Skeletal muscle cell (primary cell): ENCODE measurements around the gene ABLIM3.
"Not testable (repeated sequence)": the region's sequence is repeated elsewhere in the genome, so short reads cannot be mapped to it uniquely, and the experiment has no call there.

ENCODE experiments used
- DNase-seq: peaks from one replicate; pipeline ENCODE4 v3.0.0-alpha.2; 2010; ENCODE audit warnings: low read depth
- H3K4me3 ChIP-seq: 2 replicates; pipeline ENCODE4 v1.5.1; 2011; ENCODE audit warnings: low read depth, mild to moderate bottlenecking, control low read depth, low read length, moderate library complexity

ABLIM3 gene

GRCh38 chr5:149177339-149177843, 36.1 kb downstream of the ABLIM3 start:
- no peak for DNase-seq
- no peak overlapping the region for H3K4me3 ChIP-seq

- DNase-seq: no peak
- no peak overlapping the region for H3K4me3 ChIP-seq
These were observed 36.7 kb downstream of the ABLIM3 start for GRCh38 chr5:149177911-149178565.

- DNase-seq: no peak
- H3K4me3 ChIP-seq: no peak overlapping the region
These were observed 40.4 kb downstream of the ABLIM3 start for GRCh38 chr5:149181732-149182131.

DNA sequence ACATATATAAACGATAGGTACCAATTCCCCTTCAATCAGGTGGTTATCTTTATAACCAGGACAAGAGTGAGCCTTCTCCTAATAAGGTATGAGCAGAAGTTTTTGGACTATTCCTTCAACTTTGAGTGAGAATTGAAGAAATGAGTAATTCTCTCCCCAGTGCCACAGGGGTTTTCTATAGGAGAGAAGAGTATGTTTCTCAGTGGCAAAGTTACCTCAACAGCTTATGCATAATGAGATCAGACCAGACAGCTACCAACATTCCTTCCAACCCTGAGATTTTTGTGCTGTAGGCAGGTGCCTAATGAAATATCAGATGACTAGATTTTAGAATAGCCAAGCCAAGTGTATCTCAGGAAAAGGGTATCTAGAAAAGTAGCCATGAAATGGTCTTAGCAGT, 40.9 kb downstream of the ABLIM3 start:
- H3K4me3 ChIP-seq: no peak overlapping the region

DNA sequence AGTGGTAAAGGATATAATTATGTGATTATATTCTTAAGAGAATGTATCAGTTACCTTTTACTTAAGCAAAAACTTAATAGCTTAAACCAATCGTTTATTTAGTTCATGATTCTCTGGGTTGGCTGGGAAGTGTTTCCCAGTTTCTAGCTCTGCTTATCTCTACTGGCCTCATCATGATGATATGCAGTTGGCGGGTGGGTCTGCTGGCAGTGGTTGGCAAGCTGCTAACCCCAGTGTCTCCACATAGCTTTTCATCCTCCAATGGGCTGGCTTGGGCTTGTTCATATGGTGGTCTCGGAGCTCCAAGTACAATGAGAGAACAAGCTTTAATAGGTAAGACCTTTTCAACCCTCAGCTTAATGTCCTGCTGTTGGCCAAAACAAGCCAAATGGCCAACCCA, 43.8 kb downstream of the ABLIM3 start:
- DNase-seq: no peak
- no peak overlapping the region for H3K4me3 ChIP-seq

More for the DNA sequence above, 40.9 kb downstream of the ABLIM3 start:
- DNase-seq: no peak

- H3K4me3 ChIP-seq: no peak overlapping the region
- DNase-seq: no peak
These were observed 45.2 kb downstream of the ABLIM3 start for GRCh38 chr5:149186506-149186905.

- DNase-seq, H3K4me3 ChIP-seq: not testable (repeated sequence)
These were observed 46.3 kb downstream of the ABLIM3 start for GRCh38 chr5:149187617-149188016.

GRCh38 chr5:149188383-149188782, 47.1 kb downstream of the ABLIM3 start:
- DNase-seq: no peak
- no peak overlapping the region for H3K4me3 ChIP-seq

GRCh38 chr5:149195337-149195887, 54.1 kb downstream of the ABLIM3 start:
- no peak overlapping the region for H3K4me3 ChIP-seq
- no peak for DNase-seq

DNA sequence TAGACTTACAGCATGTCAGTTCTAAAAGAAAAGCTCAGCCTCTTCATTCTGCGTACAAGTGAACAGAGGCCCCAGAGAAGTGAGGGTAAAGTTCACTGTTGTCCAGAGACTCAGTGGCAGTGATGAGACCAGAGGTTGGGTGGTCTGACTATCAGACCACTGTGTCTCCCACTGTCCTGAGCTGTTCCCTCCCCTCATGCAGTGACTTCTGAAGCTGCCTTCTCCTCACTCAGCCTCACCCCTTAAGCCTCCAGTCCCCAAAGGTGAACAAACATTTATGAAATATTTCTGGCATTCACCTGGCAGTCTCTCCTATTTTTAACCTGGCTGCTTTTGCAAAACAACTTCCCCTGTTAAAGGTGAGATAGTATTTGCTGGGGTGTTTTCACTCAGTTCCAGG, 54.7 kb downstream of the ABLIM3 start:
- no peak for DNase-seq
- no peak overlapping the region for H3K4me3 ChIP-seq

GRCh38 chr5:149198148-149198547, 56.9 kb downstream of the ABLIM3 start:
- DNase-seq: no peak
- no peak overlapping the region for H3K4me3 ChIP-seq

GRCh38 chr5:149200355-149200754, 59.1 kb downstream of the ABLIM3 start:
- no peak overlapping the region for H3K4me3 ChIP-seq
- no peak for DNase-seq

DNA sequence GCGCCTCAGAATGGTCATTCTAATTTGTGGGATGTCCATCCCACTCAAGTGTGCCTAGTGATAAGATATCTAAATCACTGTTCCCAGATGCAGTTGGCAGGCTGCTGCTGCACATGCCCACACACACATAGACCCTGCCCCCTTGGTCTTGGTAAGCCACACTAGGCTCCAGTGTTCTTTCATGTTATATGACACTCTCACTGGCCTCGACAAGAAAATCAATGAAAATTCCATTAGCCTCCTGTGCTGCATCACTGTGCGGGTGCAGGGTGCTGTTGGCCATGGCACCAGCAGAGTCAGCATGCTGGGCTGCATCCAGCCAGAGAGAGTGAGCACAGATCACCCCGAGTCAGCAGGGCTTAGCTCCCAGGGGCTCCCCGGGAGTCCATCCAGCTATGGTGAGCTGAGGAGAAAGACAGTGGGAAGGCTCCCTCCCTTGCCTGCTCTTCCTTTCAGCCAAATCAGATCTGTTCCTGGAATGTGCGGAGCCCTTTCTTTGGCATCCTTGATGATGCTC, 59.9 kb downstream of the ABLIM3 start:
- DNase-seq: no peak
- no peak overlapping the region for H3K4me3 ChIP-seq

GRCh38 chr5:149202910-149203451, 61.7 kb downstream of the ABLIM3 start:
- no peak for DNase-seq
- no peak overlapping the region for H3K4me3 ChIP-seq

- H3K4me3 ChIP-seq: no peak overlapping the region
- peak; percentile 40 for DNase-seq
These were observed 62.7 kb downstream of the ABLIM3 start for GRCh38 chr5:149203921-149204441.

DNA sequence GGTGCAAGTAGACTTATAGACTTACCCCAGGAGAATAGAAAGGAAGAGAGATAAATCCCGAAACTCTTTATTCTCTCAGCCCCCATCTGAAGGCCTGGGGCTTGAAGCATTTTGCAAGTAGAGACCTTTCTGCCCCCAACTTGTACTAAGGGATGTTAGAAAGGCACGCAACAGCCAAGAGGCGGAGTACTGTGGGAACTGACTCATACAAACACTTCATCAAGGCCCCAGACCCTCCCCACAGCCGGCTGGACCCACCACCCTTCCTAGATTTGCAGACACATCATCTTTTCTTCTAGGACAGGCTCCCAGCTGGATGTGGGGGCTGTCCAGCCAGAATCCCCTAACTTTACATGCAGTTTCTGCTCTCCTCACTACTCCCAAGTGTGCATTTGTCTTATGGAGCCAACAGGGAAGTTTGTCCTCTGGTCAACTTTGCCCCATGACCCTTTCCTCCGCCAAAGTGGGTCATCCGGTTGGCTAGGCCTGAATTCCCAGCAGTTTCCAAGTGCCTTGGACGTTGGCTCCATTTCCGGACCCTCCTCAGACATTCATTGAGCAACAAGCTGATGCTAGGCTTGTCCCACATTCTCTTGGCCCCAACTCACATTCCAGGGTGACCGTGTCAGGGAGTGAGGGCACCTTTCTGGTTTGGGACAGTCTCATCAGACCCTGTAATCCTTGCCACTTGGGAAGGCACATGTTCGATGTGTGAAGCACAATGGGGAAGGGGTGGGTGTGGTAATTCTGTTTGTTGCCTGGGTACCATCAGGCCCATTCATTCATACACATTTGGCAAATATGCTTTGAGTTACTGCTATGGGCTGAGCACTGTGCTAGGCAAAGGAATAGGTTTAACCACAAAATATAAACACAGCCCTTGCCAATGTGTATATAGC, 64.6 kb downstream of the ABLIM3 start:
- peak; percentile 71 for DNase-seq
- H3K4me3 ChIP-seq: no peak overlapping the region

- H3K4me3 ChIP-seq: no peak overlapping the region
- no peak for DNase-seq
These were observed 65.3 kb downstream of the ABLIM3 start for GRCh38 chr5:149206524-149207141.

DNA sequence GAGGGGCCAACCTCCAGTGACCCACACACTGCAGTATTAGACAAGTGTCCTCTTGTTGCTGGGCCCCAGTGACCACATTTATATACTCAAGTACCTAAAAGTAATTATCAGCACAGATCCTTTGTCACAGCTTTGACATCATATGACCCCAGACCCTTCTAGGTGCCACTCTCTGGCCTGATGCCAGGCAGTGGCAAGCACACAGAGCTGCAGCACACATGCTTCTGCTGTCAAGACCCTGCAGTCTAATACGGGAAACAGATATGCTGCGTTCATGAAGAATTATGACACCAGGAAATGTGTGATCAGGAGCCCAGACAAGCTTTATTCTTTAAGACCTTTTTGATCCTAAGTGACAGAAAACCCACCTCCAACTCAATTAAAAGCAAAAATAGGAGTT, 66.5 kb downstream of the ABLIM3 start:
- no peak for DNase-seq
- H3K4me3 ChIP-seq: no peak overlapping the region

DNA sequence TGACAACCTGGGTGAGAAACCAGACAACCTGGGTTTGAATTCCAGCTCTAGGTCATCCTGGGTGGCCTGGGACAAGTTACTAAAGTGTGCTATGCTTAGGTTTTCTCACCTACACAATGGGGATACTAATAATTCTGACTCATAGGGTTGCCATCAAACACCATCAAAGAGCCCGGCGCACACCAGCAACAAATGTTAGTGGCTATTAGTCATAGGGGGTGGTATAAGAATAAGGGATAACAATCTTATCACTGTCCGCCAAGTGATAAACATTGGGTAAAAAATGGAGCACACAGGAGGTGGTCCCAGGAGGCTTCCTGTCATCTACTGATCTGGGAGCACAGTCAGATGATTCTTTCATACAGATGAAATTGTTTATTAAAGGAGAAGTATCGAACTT, 68.9 kb downstream of the ABLIM3 start:
- no peak overlapping the region for H3K4me3 ChIP-seq
- DNase-seq: no peak
